GM12878 (cell line): Measurements from ENCODE around the gene SSR2. TPM values are rescaled to one million over a fixed set of nuclear protein-coding genes. Genes with fewer than 3 reads are reported as not detected.

Experiments
- ATAC-seq: fragments of 200-7000 bp; cut with Tn5 transposase; 3 replicates; pipeline ENCODE4 v1.9.1; 2020; ENCODE audit warnings: mild to moderate bottlenecking, moderate library complexity
- BruUV-seq: library from RNA; stranded (reverse); fragments of 400-500 nt; replicated peaks from 2 replicates; lab custom pipeline; 2021; lab: Mats Ljungman, UMichigan
- CTCF ChIA-PET: fragments of 300-600 bp; sonication (Branson Sonifier 250); formaldehyde crosslinking; extraction: SDS; loops from one replicate; lab custom pipeline; 2021; ENCODE audit warnings: inconsistent platforms; lab: Yijun Ruan, JAX
- POLR2A ChIA-PET: fragments of 350-600 bp; formaldehyde crosslinking; extraction: SDS; loops from one replicate; lab custom pipeline; 2021; ENCODE audit warnings: inconsistent platforms; lab: Charles Lee
- RAD21 ChIA-PET: fragments of 300-600 bp; sonication (Branson Sonifier 250); formaldehyde crosslinking; loops from one replicate; lab custom pipeline; 2023; ENCODE audit warnings: antibody characterized with exemption; ENCODE audit not compliant: unreplicated experiment; lab: Charles Lee
- SMC1A ChIA-PET: fragments of 300-600 bp; sonication (Branson Sonifier 250); formaldehyde crosslinking; loops from one replicate; lab custom pipeline; 2023; ENCODE audit not compliant: unreplicated experiment, uncharacterized antibody; lab: Charles Lee
- DNase-seq: peaks from one replicate; pipeline ENCODE4 v3.0.0-alpha.2; 2011; ENCODE audit warnings: low read depth, low spot score
- FAIRE-seq: peaks from 3 replicates; lab custom pipeline; 2011; peaks lifted over from hg19 to GRCh38; lab: Jason Lieb, UNC
- H2AFZ ChIP-seq: 2 replicates; pipeline ENCODE4 v1.6.0; 2011; ENCODE audit warnings: low read depth, low read length, control low read depth; ENCODE audit not compliant: control insufficient read depth
- H3K27ac ChIP-seq: 2 replicates; pipeline ENCODE4 v1.5.1; 2011; ENCODE audit warnings: control low read depth; ENCODE audit not compliant: control insufficient read depth, insufficient read depth
- H3K27me3 ChIP-seq, 2 experiments: replicated peaks in 1 of 2; 2 replicates each; pipeline versions ENCODE4 v1.6.0 to v1.6.1; 2011; ENCODE audit warnings: low read length in 1 of 2; ENCODE audit not compliant: control insufficient read depth in 2 of 2, insufficient read depth in 2 of 2
- H3K36me3 ChIP-seq, 2 experiments: 2 replicates each; pipeline ENCODE4 v1.5.1; 2011; ENCODE audit warnings: low read length in 1 of 2; ENCODE audit not compliant: control insufficient read depth in 2 of 2, insufficient read depth in 2 of 2
- H3K4me1 ChIP-seq: 2 replicates; pipeline ENCODE4 v1.6.1; 2011; ENCODE audit warnings: mild to moderate bottlenecking, low read length, moderate library complexity, mixed read lengths; ENCODE audit not compliant: control insufficient read depth, insufficient read depth
- H3K4me2 ChIP-seq: 2 replicates; pipeline ENCODE4 v1.6.0; 2011; ENCODE audit warnings: control low read depth; ENCODE audit not compliant: control insufficient read depth, insufficient read depth
- H3K4me3 ChIP-seq: fragments of 200-600 bp; sonication (generic); 2 replicates; pipeline ENCODE4 v1.5.1; 2016
- H3K79me2 ChIP-seq: 2 replicates; pipeline ENCODE4 v1.6.0; 2011; ENCODE audit warnings: low read length; ENCODE audit not compliant: control insufficient read depth, insufficient read depth
- H3K9ac ChIP-seq: 2 replicates; pipeline ENCODE4 v1.8.0; 2011; ENCODE audit warnings: low read length, control low read depth, mixed read lengths; ENCODE audit not compliant: control insufficient read depth, insufficient read depth
- H3K9me3 ChIP-seq: replicated peaks from 3 replicates; pipeline ENCODE4 v1.5.1; 2011; ENCODE audit warnings: mild to moderate bottlenecking, low read length; ENCODE audit not compliant: control insufficient read depth, insufficient read depth
- H4K20me1 ChIP-seq: 2 replicates; pipeline ENCODE4 v1.6.0; 2011; ENCODE audit not compliant: control insufficient read depth, insufficient read depth
- EED ChIP-seq: sonication (generic); IDR thresholded peaks from 2 replicates; pipeline ENCODE4 v1.6.1; 2016; ENCODE audit warnings: antibody characterized with exemption, low read depth
- SUPT20H ChIP-seq: IDR thresholded peaks from 2 replicates; pipeline ENCODE4 v1.6.1; 2011; ENCODE audit warnings: low read depth, mild to moderate bottlenecking, low read length, moderate library complexity, borderline replicate concordance; ENCODE audit not compliant: control insufficient read depth
- TCF7 ChIP-seq: IDR thresholded peaks from 2 replicates; pipeline ENCODE4 v1.6.1; 2014; ENCODE audit warnings: antibody characterized with exemption, borderline replicate concordance
- WGBS: methylation state at CpG from one replicate; pipeline ENCODE4 v1.1.6; 2016; ENCODE audit warnings: low lambda C conversion rate; ENCODE audit not compliant: insufficient replicate concordance, insufficient coverage; ENCODE audit errors: missing lambda C conversion rate; 5-methylcytosine and 5-hydroxymethylcytosine counted together
- in situ Hi-C: fragments of 300-500 bp; cut with MboI; formaldehyde crosslinking; loops from 9 replicates; pipeline ENCODE4 v1.14.3; 2018; ENCODE audit warnings: mixed read lengths
- intact Hi-C: fragments of 100-400 bp; cut with micrococcal nuclease; formaldehyde crosslinking; loops from one replicate; pipeline ENCODE4 v1.14.2; 2022; ENCODE audit not compliant: unreplicated experiment
- polyA plus RNA-seq, 11 experiments: library from polyadenylated mRNA; depleted of rRNA in 4 of 11; unstranded in 6 of 11; stranded (reverse) in 5 of 11; fragments of >200 nt; fragmentation: Nextera tagmentation in 4 of 11; fragmentation: Illumina TruSeq in 1 of 11; extraction: Ambion mirVana in 4 of 11; extraction: Trizol in 1 of 11; gene quantifications; 1 replicate in 1 of 11; 2 replicates in 10 of 11; pipeline versions ENCODE4 v1.2.1 to v1.2.3, GENCODE V29; 2011 to 2016; ENCODE audit warnings: inconsistent platforms in 2 of 11, missing spikeins in 2 of 11, low read depth in 1 of 11
- total RNA-seq, 4 experiments: library from RNA; depleted of rRNA in 3 of 4; stranded (reverse); fragments of >200 nt in 3 of 4; fragmentation: Illumina TruSeq in 1 of 4; extraction: Trizol in 1 of 4; gene quantifications; 2 replicates each; pipeline versions ENCODE4 v1.2.1 to v1.2.3, GENCODE V29; 2013 to 2021
- TF ChIP-seq, protein P1 (sequence below): fragments of 450-650 bp; IDR thresholded peaks from 2 replicates; pipeline ENCODE4 v1.6.1; 2016; ENCODE audit warnings: mild to moderate bottlenecking, moderate library complexity, borderline replicate concordance
- TF ChIP-seq, protein P2 (sequence below): fragments of 450-650 bp; IDR thresholded peaks from 2 replicates; pipeline ENCODE4 v1.6.1; 2016; ENCODE audit warnings: mild to moderate bottlenecking

Gene SSR2
- total and polyA plus RNA-seq, 10 of the 15 experiments (the other 5 are each of a cell fraction or from before 2014, with no cell fraction given): 207 to 553 (median 315) TPM

DNA sequence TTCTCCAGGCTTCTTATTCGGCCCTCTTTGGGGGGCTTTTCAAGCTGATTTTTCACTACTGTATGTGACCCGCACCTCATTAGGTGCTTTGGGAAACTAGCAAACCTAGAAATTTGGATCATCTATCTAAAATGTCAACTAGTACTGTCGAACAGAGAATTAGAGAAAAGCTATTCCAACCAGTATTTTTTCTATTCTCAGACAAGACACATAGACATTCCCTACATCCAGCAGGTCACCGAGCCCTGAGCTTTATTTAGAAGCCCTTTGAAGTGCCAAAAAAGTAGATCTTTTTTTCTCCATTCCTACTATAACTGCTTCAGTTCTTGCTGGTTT is 310 bp upstream of the SSR2 start (continued):
- TF ChIP-seq, protein P1, sequence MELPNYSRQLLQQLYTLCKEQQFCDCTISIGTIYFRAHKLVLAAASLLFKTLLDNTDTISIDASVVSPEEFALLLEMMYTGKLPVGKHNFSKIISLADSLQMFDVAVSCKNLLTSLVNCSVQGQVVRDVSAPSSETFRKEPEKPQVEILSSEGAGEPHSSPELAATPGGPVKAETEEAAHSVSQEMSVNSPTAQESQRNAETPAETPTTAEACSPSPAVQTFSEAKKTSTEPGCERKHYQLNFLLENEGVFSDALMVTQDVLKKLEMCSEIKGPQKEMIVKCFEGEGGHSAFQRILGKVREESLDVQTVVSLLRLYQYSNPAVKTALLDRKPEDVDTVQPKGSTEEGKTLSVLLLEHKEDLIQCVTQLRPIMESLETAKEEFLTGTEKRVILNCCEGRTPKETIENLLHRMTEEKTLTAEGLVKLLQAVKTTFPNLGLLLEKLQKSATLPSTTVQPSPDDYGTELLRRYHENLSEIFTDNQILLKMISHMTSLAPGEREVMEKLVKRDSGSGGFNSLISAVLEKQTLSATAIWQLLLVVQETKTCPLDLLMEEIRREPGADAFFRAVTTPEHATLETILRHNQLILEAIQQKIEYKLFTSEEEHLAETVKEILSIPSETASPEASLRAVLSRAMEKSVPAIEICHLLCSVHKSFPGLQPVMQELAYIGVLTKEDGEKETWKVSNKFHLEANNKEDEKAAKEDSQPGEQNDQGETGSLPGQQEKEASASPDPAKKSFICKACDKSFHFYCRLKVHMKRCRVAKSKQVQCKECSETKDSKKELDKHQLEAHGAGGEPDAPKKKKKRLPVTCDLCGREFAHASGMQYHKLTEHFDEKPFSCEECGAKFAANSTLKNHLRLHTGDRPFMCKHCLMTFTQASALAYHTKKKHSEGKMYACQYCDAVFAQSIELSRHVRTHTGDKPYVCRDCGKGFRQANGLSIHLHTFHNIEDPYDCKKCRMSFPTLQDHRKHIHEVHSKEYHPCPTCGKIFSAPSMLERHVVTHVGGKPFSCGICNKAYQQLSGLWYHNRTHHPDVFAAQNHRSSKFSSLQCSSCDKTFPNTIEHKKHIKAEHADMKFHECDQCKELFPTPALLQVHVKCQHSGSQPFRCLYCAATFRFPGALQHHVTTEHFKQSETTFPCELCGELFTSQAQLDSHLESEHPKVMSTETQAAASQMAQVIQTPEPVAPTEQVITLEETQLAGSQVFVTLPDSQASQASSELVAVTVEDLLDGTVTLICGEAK: no peak
- no peak for TF ChIP-seq SUPT20H
- peak; percentile 4; the same call in 1 of the 2 replicates for TF ChIP-seq TCF7
- TF ChIP-seq, all 136 proteins: peak for 4

DNA sequence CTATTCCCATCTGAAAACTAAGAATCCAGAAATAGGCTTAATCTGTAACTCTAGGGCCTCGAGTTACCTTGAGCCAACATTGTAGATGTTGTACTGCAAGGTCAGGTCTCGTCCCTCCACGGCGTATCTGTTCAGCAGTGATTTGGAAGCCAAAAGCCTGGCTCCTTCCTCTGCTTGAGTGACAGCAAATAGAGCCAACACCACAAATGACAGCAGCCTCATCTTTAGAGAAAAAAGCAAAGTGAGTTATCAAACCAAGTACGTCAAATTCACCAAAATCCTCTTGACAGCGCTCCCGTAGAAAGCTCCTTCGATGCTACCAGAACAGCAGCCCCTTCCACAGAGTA is 832 bp downstream of the SSR2 start:
- no peaks in the 10 kb centered on the region for H3K9me3 ChIP-seq
- peaks cover 8% of the 10 kb centered on the region for H3K4me1 ChIP-seq
- H3K9ac ChIP-seq: peak overlapping the region; percentile 91
- in situ Hi-C loops: no loop called here
- WGBS: 80% methylated on average over 8 of the region's 8 CpGs
- ChIA-PET CTCF (interaction anchor here (1.3 to 3.4 kb wide), 4 partner anchors 30 to 85 kb away, joined by 3 to 14 read pairs (median 6); no protein-coding TSS in a partner anchor), SMC1A (interaction anchor here (1.1 to 2.5 kb wide), 4 partner anchors 30 to 161 kb away, joined by 4 to 14 read pairs (median 6); partner anchors contain the start of gene SYT11), RAD21 (interaction anchor here (0.6 to 1.6 kb wide), 4 partner anchors 15 to 47 kb away, joined by 3 to 4 read pairs (median 3); partner anchors contain the start of gene ARHGEF2), POLR2A (interaction anchor here (0.6 to 1.1 kb wide), 5 partner anchors 25 to 271 kb away, joined by 3 to 4 read pairs (median 4); partner anchors contain the start of gene ARHGEF2)
- H3K79me2 ChIP-seq: peaks cover 23% of the 10 kb centered on the region
- no peaks in the 10 kb centered on the region for H4K20me1 ChIP-seq
- TF ChIP-seq, protein P2, sequence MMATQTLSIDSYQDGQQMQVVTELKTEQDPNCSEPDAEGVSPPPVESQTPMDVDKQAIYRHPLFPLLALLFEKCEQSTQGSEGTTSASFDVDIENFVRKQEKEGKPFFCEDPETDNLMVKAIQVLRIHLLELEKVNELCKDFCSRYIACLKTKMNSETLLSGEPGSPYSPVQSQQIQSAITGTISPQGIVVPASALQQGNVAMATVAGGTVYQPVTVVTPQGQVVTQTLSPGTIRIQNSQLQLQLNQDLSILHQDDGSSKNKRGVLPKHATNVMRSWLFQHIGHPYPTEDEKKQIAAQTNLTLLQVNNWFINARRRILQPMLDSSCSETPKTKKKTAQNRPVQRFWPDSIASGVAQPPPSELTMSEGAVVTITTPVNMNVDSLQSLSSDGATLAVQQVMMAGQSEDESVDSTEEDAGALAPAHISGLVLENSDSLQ: peak; percentile 76
- TF ChIP-seq EED: no peak
- peaks cover 4 to 7% of the 10 kb centered on the region in 2 experiments for H3K36me3 ChIP-seq
- no peaks in the 10 kb centered on the region for H3K27me3 ChIP-seq
- ATAC-seq: no peak
- no peak for DNase-seq
- no peak for FAIRE-seq
- TSS peak; percentile 85 for BruUV-seq
- intact Hi-C loops: loop anchor here (2.0 kb wide), 1 partner anchor 35 kb away; the partner anchor contains the start of gene LAMTOR2
- no peak overlapping the region; the same call in 1 of the 2 replicates for H2AFZ ChIP-seq
- H3K4me2 ChIP-seq: peak overlapping the region; percentile 96
- H3K4me3 ChIP-seq: peak overlapping the region; percentile 92
- peak overlapping the region; percentile 78 for H3K27ac ChIP-seq
